GM19395 (cell line): ENCODE results near the gene CCDC106.

Experiments
- ATAC-seq: cut with Tn5 transposase; IDR thresholded peaks from one replicate; pipeline ENCODE4 v1.9.1; 2021; ENCODE audit warnings: mild to moderate bottlenecking, moderate library complexity; ENCODE audit not compliant: unreplicated experiment

Gene CCDC106

DNA sequence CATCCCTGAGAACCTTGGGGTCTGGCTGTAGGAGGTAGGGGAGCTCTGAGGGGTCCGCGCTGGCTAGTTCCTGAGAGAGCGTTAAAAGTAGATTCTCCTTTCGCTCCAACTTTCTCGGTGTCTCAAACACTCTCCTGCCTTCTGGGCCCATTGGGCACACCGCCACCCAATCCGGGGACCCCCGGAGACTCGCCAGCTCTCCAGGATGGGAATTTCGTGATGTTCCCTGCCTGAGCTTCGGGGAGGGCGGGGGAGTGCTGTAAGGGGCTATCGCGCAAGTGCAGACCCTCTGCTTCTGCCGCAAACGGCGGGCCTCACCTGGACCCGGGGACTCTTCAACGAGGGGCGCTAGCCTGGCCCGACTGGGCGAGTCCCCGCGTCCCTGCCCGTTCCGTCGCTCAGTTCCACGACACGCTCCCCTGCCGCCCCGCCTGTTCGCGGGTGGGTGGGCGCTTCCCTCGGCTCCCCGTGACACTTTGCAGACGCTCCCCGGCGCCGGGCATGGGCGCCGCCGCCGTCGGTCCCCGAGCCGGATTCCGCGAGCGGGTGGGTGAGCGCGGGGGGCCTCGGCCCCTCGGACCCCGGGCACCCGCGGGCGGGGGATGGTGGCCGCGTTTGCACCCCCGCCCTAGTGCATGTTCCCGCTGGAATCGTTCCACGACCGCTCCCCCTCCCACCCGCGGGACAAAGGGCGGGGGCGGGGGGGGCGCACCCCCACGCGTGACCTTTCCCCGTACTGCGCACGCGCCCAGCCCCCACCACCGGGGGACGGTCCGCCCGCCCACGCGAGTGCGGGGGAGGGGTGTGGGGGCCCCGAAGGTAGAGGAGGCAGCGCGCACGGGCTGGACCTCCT is at the start of gene CCDC106:
Gene CCDC106, plus strand, starts transcription at position 481 of the 853 bp plus-strand sequence. CDS start 835 bp downstream, outside the sequence.
- ATAC-seq, result no peak

- peak; percentile 51 for ATAC-seq
Observed at GRCh38 chr19:55598719-55599467, 49.1 kb upstream of the CCDC106 start.

- peak; percentile 65 for ATAC-seq
Observed at GRCh38 chr19:55599468-55599841, 48.6 kb upstream of the CCDC106 start, which contains the start of gene FIZ1. TSS of gene FIZ1 (minus strand) at chr19:55599517. CDS start at chr19:55597865, 1,652 bp downstream.

- peak; percentile 58 for ATAC-seq
Observed at GRCh38 chr19:55599842-55600661, 48.0 kb upstream of the CCDC106 start, which contains the start of gene ZNF524. TSS of gene ZNF524 (plus strand) at chr19:55600288. CDS start at chr19:55602113, 1,825 bp downstream.

DNA sequence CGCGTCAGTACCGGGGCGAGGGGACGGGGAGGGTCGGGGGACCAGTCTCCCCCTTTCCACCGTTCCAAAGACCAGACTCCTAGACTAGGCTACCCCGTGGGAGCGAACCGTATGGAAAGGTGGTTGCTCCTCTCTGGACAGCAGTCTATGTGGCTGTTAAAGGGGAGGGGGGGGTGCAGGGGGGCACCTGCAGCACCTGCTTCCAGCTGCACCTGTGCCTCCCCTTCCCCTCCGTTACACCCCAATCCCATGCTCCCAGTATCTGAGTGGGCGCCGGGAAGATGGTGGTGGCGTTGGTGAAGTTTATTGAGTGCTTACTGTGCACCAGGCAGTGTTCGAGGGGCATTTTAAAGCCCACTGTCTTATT is 47.4 kb upstream of the CCDC106 start:
- no peak for ATAC-seq

DNA sequence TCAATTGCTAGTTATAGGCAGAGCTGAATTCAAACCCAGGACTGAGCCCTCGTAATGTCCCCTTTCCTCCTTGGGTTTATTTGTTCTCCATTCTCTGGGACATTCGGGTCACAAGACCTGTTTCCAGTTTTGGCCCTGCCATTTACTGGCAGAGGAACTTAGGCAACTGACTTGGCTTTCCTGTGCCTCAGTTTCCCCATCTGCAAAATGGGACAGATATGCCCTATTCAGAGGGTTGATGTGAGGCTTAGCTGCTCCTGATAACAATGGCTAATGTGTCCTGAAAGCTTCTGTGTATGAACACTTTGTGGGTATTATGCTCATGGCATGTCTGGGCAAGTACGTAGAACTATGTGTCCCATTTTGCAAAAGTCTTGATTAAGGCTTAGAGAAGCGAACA is 46.9 kb upstream of the CCDC106 start:
- no peak for ATAC-seq

DNA sequence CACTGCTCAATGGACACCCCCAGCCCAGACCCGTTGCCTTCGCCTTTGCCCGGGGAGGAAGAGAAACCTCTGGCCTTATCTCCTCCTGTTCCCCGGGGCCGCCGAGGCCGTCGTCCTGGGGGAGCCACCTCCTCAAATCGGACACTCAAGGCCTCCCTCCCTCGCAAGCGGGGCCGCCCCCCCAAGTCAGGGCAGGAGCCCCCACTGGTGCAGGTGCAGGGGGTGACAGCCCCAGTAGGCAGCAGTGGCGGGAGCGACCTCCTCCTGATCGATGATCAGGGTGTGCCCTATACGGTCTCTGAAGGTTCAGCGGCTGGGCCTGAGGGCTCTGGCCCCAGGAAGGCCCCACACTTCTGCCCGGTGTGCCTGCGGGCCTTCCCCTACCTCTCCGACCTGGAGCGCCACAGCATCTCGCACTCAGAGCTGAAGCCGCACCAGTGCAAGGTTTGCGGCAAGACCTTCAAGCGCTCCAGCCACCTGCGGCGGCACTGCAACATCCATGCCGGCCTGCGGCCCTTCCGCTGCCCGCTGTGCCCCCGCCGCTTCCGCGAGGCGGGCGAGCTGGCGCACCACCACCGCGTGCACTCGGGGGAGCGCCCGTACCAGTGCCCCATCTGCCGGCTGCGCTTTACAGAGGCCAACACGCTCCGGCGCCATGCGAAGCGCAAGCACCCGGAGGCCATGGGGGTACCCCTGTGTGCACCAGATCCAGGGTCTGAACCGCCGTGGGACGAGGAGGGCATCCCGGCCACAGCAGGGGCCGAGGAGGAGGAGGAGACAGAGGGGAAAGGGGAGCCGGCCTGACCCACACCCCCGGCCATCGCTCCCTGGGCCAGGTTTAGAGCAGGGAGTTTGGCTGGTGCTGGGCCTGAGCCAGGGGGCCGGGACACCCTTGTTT is 45.7 kb upstream of the CCDC106 start:
- ATAC-seq, result no peak

DNA sequence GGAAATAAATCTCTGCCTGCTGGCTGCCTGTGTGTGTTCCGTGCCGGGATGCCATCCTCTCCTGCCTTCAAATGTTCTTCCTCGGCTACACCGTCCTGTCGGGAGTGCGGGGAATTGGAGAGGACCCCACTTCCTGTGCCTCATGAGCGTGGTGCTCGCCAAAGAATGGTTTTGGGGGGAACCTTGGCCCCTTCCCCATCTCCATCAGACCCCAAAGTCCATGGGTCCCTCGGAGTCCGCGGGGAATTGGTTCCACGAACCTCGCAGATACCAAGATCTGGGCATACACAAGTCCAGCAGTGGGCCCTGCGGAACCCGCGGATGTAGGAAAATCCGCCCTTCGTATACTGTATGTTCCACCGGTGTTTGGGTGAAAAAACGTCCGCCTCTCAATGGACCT is 44.9 kb upstream of the CCDC106 start:
- no peak for ATAC-seq

GRCh38 chr19:55603581-55604292 is 44.3 kb upstream of the CCDC106 start:
- no peak for ATAC-seq

DNA sequence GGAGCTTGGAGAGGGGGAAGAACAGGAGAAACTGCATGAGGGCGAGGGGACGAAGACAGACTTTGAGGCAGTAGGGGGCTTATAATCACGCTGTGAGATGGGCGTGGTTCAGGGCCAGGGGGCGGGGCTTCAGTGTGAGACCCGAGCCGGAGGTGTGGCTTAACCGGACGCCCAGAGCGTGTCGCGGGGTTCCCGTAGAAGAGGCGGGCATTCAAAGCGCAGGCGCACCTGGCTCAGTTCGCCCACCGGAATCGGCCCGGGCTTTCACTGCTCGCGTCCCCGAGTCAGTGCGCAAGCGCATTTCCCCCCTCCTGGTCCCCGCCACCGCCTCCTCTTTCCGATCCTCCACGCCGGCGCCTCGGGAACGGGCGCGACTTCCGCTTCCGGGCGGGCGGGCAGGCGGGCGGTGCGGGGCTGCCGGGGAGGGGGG is 42.8 kb upstream of the CCDC106 start:
- ATAC-seq, result peak; percentile 68

- ATAC-seq, result no peak
Observed at GRCh38 chr19:55605637-55606470, 42.2 kb upstream of the CCDC106 start, which contains the start of gene ZNF865. TSS of gene ZNF865 (plus strand) at chr19:55605647. CDS start at chr19:55613619, 7,972 bp downstream.

DNA sequence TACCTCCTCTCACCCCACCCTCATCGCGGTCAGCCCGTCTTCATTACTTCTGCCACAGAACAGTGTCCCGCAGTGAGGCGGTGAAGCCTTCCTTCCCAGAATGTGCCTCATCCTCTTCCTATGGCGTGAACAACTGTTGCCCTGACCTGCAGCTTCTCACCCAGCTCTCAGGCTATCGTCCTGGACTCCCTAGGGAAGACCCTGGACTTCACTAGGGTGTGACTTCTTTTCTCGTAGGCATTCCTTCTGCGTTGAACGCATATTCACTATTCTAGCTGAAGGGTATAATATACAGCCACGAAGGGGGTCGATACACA is 41.6 kb upstream of the CCDC106 start:
- no peak for ATAC-seq

DNA sequence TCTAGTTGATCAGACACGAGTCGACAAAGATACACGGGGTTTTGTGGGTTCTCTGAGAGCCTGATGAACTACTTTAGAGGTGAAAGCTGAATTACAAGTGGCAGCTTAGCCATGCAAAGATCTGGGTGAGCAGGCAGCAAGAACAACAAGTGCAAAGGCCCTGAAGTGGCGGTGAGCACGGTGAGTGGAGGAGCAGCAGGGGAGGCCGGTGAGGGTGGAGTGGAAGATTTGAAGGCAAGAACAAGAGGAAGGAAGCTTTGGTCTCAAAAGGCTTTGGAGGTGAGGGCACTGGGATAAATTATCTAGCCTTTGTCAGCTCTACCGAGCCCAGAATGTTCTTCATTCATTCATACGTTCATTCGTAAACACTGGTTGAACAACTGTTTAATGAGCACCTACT is 41.2 kb upstream of the CCDC106 start:
- ATAC-seq, result no peak

DNA sequence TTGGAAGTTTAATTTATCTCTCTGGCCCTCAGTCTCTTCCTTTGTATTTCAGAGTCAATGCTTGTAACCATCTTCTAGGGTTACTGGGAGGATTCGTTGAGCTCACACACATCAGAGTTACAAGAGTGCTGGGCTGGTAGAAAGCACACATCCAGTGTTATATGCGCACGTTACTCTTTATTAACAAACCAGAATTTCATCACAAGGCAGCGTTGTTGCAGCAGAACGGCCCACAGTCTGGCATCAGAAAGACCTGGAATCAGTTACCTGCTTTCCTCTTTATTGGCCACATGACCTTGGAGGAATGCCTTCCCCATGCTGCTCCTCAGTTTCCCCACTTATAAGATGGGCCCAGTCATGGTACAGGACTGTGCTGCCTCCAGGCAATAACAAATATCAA is 38.7 kb upstream of the CCDC106 start:
- ATAC-seq, result no peak

GRCh38 chr19:55611300-55611982 is 36.6 kb upstream of the CCDC106 start:
- ATAC-seq, result no peak

- ATAC-seq, result no peak
Observed at GRCh38 chr19:55611983-55612645, 35.9 kb upstream of the CCDC106 start.

DNA sequence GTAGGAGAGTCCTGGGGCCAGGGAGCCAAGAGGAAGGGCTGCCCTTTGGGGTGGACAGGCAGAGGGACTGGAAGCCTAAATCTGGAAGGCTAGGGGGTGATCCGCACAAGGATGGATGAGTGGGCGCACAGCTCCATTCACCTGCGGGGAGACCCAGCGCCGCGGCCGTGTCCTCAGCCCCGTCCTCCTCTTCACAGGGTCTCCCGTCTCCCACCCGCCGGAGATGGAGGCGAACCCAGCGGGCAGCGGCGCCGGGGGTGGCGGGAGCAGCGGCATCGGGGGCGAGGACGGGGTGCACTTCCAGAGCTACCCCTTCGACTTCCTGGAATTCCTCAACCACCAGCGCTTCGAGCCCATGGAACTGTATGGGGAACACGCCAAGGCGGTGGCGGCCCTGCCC is 34.6 kb upstream of the CCDC106 start:
- ATAC-seq, result no peak
